Natural killer cell (primary cell): Measurements from ENCODE around the gene PRUNE2. TPM values are rescaled to one million over a fixed set of nuclear protein-coding genes. Genes with fewer than 3 reads are reported as not detected.

Experiments used
- total RNA-seq, 4 donors: library from RNA; stranded (reverse); fragments of 120-200 nt in 1 of 4; gene quantifications; one replicate each; pipeline versions ENCODE4 v1.2.3 to v1.2.4, GENCODE V29; 2013 to 2022

The PRUNE2 gene
- total RNA-seq, 3 donors from 2014 or later (not counting 1 experiment from before 2014, with no cell fraction given): 0.43 to 0.45 TPM; not detected in 1

Other genes starting within 250 kb of the PRUNE2 start
- gene PCA3, start 141.7 kb downstream of the PRUNE2 start, total RNA-seq: under 1 TPM in 1 of 3 donors, not detected in 2; 0.36 TPM
- not detected for gene FOXB2, start 113.5 kb upstream of the PRUNE2 start, total RNA-seq